NCI-H524 treated with DMSO at 0.1 percent for 48 hours (cell line): ENCODE results near the gene NEDD9.

Source experiments
- DNase-seq: peaks from one replicate; lab custom pipeline; 2025; lab: John Stamatoyannopoulos, UW

The NEDD9 gene

GRCh38 chr6:11142296-11143027, 90.0 kb downstream of the NEDD9 start:
- DNase-seq: no peak

- DNase-seq: no peak
Observed at GRCh38 chr6:11141295-11141694, 91.2 kb downstream of the NEDD9 start.

GRCh38 chr6:11140056-11140455, 92.4 kb downstream of the NEDD9 start:
- no peak for DNase-seq

- no peak for DNase-seq
Observed at GRCh38 chr6:11139051-11139960, 93.2 kb downstream of the NEDD9 start.

- no peak for DNase-seq
Observed at GRCh38 chr6:11136809-11137208, 95.7 kb downstream of the NEDD9 start.
